ENCODE results near the gene SSX1. TPM values are rescaled to one million over a fixed set of nuclear protein-coding genes. Genes with fewer than 3 reads are reported as not detected.
"Not testable (repeated sequence)": the region's sequence is repeated elsewhere in the genome, so short reads cannot be mapped to it uniquely, and the experiment has no call there.

The SSX1 gene, protein sequence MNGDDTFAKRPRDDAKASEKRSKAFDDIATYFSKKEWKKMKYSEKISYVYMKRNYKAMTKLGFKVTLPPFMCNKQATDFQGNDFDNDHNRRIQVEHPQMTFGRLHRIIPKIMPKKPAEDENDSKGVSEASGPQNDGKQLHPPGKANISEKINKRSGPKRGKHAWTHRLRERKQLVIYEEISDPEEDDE
- not detected for total RNA-seq (2013)
- not detected for polyA plus RNA-seq
- polyA minus RNA-seq, result 0.14 TPM in 1 of 2 replicates, not detected in the other
- 0 to 0.06 (median 0) reads per million in 11 experiments for total RNA-seq

DNA sequence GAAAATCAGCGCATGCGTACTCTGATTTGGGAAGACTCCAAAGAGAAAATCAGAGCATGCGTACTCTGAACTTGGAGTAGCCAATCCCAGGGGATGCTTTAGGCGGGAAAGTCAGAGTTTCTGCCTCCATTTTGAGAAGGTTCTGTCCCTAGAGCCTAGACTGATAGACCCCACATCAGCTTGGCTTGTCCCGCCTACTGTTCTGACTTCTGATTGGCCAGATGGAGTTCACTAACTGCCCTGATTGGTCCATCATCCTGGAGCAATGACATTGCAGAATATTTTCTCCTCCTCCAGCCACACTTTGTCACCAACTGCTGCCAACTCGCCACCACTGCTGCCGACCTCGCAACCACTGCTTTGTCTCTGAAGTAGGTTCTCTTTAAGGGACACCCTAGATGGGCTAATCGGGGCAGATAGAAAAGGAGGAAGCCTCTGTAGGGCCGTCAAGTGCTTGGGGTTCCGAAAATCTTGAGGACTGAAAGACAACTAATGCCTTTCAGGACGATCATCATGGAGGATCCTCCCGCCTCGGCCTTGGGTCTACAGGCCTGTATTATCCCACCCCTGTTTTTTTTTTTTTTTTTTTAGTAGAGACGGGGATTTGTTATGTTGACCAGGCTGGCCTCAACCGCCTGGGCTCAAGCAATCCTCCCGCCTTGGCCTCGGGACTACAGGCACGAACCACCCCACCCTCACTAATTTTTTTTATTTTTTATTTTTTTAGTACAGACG, at the start of gene SSX1:
Gene SSX1 (plus strand): TSS at position 331 of the 735 bp plus-strand sequence. CDS start 1,850 bp downstream, outside the sequence.
- H3K4me3 ChIP-seq (replicated peaks in 1 of 3; ENCODE audit: low read depth in 2 of 3, low read length in 3 of 3); H3K36me3 Mint-ChIP-seq; intact Hi-C loops (cut with micrococcal nuclease); DNase-seq; H3K27me3 ChIP-seq (ENCODE audit: control insufficient read depth in 2 of 2, insufficient read depth in 2 of 2, low read length in 2 of 2); H3K79me2 ChIP-seq (ENCODE audit: insufficient read depth, low read length); H3K9me3 ChIP-seq (replicated peaks in 1 of 2; ENCODE audit: control insufficient read depth in 1 of 2, insufficient read depth in 1 of 2, low read length in 2 of 2); H3K4me1 Mint-ChIP-seq; H4K20me1 ChIP-seq (ENCODE audit: insufficient read depth, low read length); H3K4me3 Mint-ChIP-seq; H3K27ac ChIP-seq (ENCODE audit: low read depth in 1 of 2, low read length in 2 of 2); H3K4me2 ChIP-seq (replicated peaks; ENCODE audit: extremely low read depth, low read length, poor library complexity, severe bottlenecking); H3K9ac ChIP-seq (ENCODE audit: insufficient read depth, low read length, poor library complexity, severe bottlenecking); H2AFZ ChIP-seq (ENCODE audit: insufficient read depth, low read depth, low read length, poor library complexity, severe bottlenecking); H3K4me1 ChIP-seq (ENCODE audit: control insufficient read depth in 1 of 2, insufficient read depth in 2 of 2, low read length in 2 of 2); H3K27ac Mint-ChIP-seq; H3K36me3 ChIP-seq (replicated peaks in 1 of 2; ENCODE audit: control insufficient read depth in 1 of 2, insufficient read depth in 2 of 2, low read length in 2 of 2): not testable (repeated sequence)
- 100% methylated on average over 4 of the region's 20 CpGs for WGBS (ENCODE audit: insufficient coverage)
- Mint-ChIP-seq H3K9me3 (peaks cover 0 to 13% (median 2%) of the 10 kb centered on the region in 7 donors), H3K27me3 (ENCODE audit: low read depth in 3 of 3) (peaks cover 0 to 13% (median 6%) of the 10 kb centered on the region in 3 donors)

DNA sequence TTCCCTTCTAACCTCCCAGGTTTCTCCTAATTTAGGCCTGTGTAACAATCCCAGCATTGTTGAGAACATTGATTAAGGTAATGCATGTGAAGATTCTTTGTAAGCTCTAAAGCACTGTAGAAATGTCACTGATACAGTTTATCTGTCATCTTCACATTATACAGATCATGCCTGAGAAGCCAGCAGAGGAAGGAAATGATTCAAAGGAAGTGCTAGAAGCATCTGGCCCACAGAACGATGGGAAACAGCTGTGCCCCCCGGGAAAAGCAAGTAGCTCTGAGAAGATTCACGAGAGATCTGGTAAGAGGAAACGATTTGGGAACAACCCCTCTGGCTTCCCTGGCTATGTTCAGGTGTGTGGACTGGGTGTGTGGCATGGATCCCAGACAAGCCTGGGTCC, 40.9 kb upstream of the SSX1 start:
- H3K36me3 Mint-ChIP-seq; H3K4me1 ChIP-seq (ENCODE audit: control insufficient read depth in 1 of 2, insufficient read depth in 2 of 2, low read length in 2 of 2); H3K9me3 ChIP-seq (replicated peaks in 1 of 2; ENCODE audit: control insufficient read depth in 1 of 2, insufficient read depth in 1 of 2, low read length in 2 of 2); H4K20me1 ChIP-seq (ENCODE audit: insufficient read depth, low read length); H3K4me3 ChIP-seq (replicated peaks in 1 of 3; ENCODE audit: low read depth in 2 of 3, low read length in 3 of 3); H3K27me3 Mint-ChIP-seq (ENCODE audit: low read depth in 3 of 3); H3K36me3 ChIP-seq (replicated peaks in 1 of 2; ENCODE audit: control insufficient read depth in 1 of 2, insufficient read depth in 2 of 2, low read length in 2 of 2); H3K9ac ChIP-seq (ENCODE audit: insufficient read depth, low read length, poor library complexity, severe bottlenecking); H3K27ac ChIP-seq (ENCODE audit: low read depth in 1 of 2, low read length in 2 of 2); H3K9me3 Mint-ChIP-seq; H3K4me3 Mint-ChIP-seq; H3K27me3 ChIP-seq (ENCODE audit: control insufficient read depth in 2 of 2, insufficient read depth in 2 of 2, low read length in 2 of 2); H3K4me2 ChIP-seq (replicated peaks; ENCODE audit: extremely low read depth, low read length, poor library complexity, severe bottlenecking); H3K4me1 Mint-ChIP-seq; H3K79me2 ChIP-seq (ENCODE audit: insufficient read depth, low read length); intact Hi-C loops (cut with micrococcal nuclease); DNase-seq; H3K27ac Mint-ChIP-seq; H2AFZ ChIP-seq (ENCODE audit: insufficient read depth, low read depth, low read length, poor library complexity, severe bottlenecking): not testable (repeated sequence)
- no CpG with 5 or more reads among the region's 4 CpGs for WGBS (ENCODE audit: insufficient coverage)

DNA sequence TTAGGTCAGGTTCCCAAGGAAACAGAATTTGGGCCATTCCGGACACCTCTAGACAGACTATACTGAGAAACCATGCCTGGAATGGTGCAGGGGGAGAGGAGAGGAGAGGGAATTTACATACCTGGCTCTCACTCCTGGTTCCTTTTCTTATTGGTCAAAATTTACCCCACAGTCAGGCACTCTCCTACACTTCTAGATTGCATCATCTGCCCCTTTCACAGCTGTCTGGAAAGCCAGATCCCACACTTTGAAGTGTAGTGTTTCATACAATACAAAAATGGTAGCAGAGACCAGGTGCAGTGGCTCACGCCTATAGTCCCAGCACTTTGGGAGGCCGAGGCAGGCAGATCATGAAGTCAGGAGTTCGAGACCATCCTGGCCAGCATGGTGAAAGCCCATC, 31.0 kb upstream of the SSX1 start:
- H2AFZ ChIP-seq (ENCODE audit: insufficient read depth, low read depth, low read length, poor library complexity, severe bottlenecking); H3K27me3 ChIP-seq (ENCODE audit: control insufficient read depth in 2 of 2, insufficient read depth in 2 of 2, low read length in 2 of 2); H3K4me2 ChIP-seq (replicated peaks; ENCODE audit: extremely low read depth, low read length, poor library complexity, severe bottlenecking); H3K79me2 ChIP-seq (ENCODE audit: insufficient read depth, low read length); H3K4me3 ChIP-seq (replicated peaks in 1 of 3; ENCODE audit: low read depth in 2 of 3, low read length in 3 of 3); H3K36me3 Mint-ChIP-seq; intact Hi-C loops (cut with micrococcal nuclease); H3K36me3 ChIP-seq (replicated peaks in 1 of 2; ENCODE audit: control insufficient read depth in 1 of 2, insufficient read depth in 2 of 2, low read length in 2 of 2); H3K27me3 Mint-ChIP-seq (ENCODE audit: low read depth in 3 of 3); H3K9ac ChIP-seq (ENCODE audit: insufficient read depth, low read length, poor library complexity, severe bottlenecking); H3K4me1 Mint-ChIP-seq; DNase-seq; H3K4me1 ChIP-seq (ENCODE audit: control insufficient read depth in 1 of 2, insufficient read depth in 2 of 2, low read length in 2 of 2); H4K20me1 ChIP-seq (ENCODE audit: insufficient read depth, low read length); H3K9me3 ChIP-seq (replicated peaks in 1 of 2; ENCODE audit: control insufficient read depth in 1 of 2, insufficient read depth in 1 of 2, low read length in 2 of 2); H3K27ac ChIP-seq (ENCODE audit: low read depth in 1 of 2, low read length in 2 of 2); H3K4me3 Mint-ChIP-seq; H3K27ac Mint-ChIP-seq: not testable (repeated sequence)
- H3K9me3 Mint-ChIP-seq, result peaks cover 0 to 30% (median 10%) of the 10 kb centered on the region in 7 donors
- WGBS (ENCODE audit: insufficient coverage), result no CpG with 5 or more reads among the region's 4 CpGs

DNA sequence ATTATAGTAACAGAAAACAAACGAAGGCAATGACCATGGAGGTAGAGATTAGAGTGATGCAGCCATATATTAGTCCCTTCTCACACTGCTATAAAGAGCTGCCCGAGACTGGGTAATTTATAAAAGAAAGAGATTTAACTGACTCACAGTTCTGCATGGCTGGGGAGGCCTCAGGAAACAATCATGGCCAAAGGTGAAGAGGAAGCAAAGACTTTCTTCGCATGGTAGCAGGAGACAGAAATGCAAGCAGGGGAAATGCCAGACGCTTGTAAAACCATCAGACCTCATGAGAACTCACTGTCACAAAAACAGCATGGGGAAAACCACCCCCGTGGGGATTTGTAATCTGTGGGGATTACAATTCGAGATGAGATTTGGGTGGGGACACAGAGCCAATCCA, 2.2 kb upstream of the SSX1 start:
- H3K4me3 Mint-ChIP-seq; H3K36me3 ChIP-seq (replicated peaks in 1 of 2; ENCODE audit: control insufficient read depth in 1 of 2, insufficient read depth in 2 of 2, low read length in 2 of 2); intact Hi-C loops (cut with micrococcal nuclease); H4K20me1 ChIP-seq (ENCODE audit: insufficient read depth, low read length); H3K4me1 ChIP-seq (ENCODE audit: control insufficient read depth in 1 of 2, insufficient read depth in 2 of 2, low read length in 2 of 2); H3K9ac ChIP-seq (ENCODE audit: insufficient read depth, low read length, poor library complexity, severe bottlenecking); DNase-seq; H3K36me3 Mint-ChIP-seq; H3K27me3 ChIP-seq (ENCODE audit: control insufficient read depth in 2 of 2, insufficient read depth in 2 of 2, low read length in 2 of 2); H3K27ac ChIP-seq (ENCODE audit: low read depth in 1 of 2, low read length in 2 of 2); H3K27ac Mint-ChIP-seq; H3K4me1 Mint-ChIP-seq; H3K79me2 ChIP-seq (ENCODE audit: insufficient read depth, low read length); H3K9me3 ChIP-seq (replicated peaks in 1 of 2; ENCODE audit: control insufficient read depth in 1 of 2, insufficient read depth in 1 of 2, low read length in 2 of 2); H3K4me2 ChIP-seq (replicated peaks; ENCODE audit: extremely low read depth, low read length, poor library complexity, severe bottlenecking); H3K4me3 ChIP-seq (replicated peaks in 1 of 3; ENCODE audit: low read depth in 2 of 3, low read length in 3 of 3); H2AFZ ChIP-seq (ENCODE audit: insufficient read depth, low read depth, low read length, poor library complexity, severe bottlenecking): not testable (repeated sequence)
- H3K9me3 Mint-ChIP-seq, result peaks cover 0 to 14% (median 2%) of the 10 kb centered on the region in 7 donors
- WGBS (ENCODE audit: insufficient coverage), result no CpG with 5 or more reads among the region's 6 CpGs
- H3K27me3 Mint-ChIP-seq (ENCODE audit: low read depth in 3 of 3), result peaks cover 0 to 10% (median 6%) of the 10 kb centered on the region in 3 donors
